ENCODE data around the gene DEPDC5. TPM values are rescaled to one million over a fixed set of nuclear protein-coding genes. Genes with fewer than 3 reads are reported as not detected.

DEPDC5 gene
- total RNA-seq, 1 donor from 2014 or later, result 33.0 TPM

DNA sequence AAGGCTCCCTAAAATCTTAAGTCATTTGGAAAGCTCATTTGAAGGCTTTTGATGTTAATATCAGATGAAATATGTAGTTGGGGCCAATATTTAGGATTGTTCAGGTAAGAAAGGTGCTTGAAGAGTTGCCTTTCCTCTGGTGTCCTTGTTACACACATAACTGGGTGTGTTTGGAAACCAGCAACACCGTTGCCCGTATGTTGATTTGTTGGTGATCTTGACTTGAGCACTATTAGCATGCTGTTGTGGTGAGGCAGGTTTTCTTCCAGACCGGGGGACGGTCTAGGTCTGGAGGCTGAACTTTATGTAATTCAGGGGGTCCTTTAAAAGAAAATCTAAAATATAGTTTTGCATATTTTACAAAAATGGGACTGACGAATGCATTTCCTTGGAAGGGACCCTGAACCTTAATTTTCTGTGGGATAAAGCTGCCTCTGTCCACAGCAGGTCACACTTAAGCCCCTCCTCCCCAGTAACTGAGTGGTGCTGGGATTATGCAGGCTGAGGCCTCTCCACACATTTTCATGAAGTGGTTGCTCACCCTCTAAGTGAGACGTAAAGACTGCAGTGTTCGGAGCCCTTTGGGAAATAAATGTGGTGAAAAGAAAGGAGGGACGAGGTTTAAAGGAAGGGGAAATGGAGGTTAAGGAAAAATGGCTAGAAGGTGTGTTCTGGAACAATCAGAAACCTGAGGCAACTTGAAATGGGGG, 192.3 kb downstream of the DEPDC5 start:
- Mint-ChIP-seq H3K9me3 (ENCODE audit: low read depth) (no peaks in the 10 kb centered on the region), H3K27ac (no peak overlapping the region), H3K4me1 (ENCODE audit: low read depth) (peaks cover 8% of the 10 kb centered on the region), H3K27me3 (peaks cover 7% of the 10 kb centered on the region), H3K36me3 (ENCODE audit: insufficient read depth) (peaks cover 17% of the 10 kb centered on the region), H3K4me3 (ENCODE audit: low read depth) (no peak overlapping the region)
- TF ChIP-seq CTCF (IDR thresholded peaks at IDR 0.05; ENCODE audit: unreplicated experiment), result no peak
- no peak for DNase-seq (ENCODE audit: low spot score, unreplicated experiment)

GRCh38 chr22:31947296-31947695, 193.5 kb downstream of the DEPDC5 start:
- H3K27ac Mint-ChIP-seq, result peak overlapping the region; percentile 89
- peaks cover 17% of the 10 kb centered on the region for H3K36me3 Mint-ChIP-seq (ENCODE audit: insufficient read depth)
- peaks cover 15% of the 10 kb centered on the region for H3K4me1 Mint-ChIP-seq (ENCODE audit: low read depth)
- H3K9me3 Mint-ChIP-seq (ENCODE audit: low read depth), result no peaks in the 10 kb centered on the region
- TF ChIP-seq CTCF (IDR thresholded peaks at IDR 0.05; ENCODE audit: unreplicated experiment), result peak; percentile 37
- no peak for DNase-seq (ENCODE audit: low spot score, unreplicated experiment)
- peaks cover under 1% of the 10 kb centered on the region for H3K27me3 Mint-ChIP-seq
- H3K4me3 Mint-ChIP-seq (ENCODE audit: low read depth), result peak overlapping the region; percentile 49

GRCh38 chr22:31948002-31948401, 194.2 kb downstream of the DEPDC5 start:
- Mint-ChIP-seq H3K36me3 (ENCODE audit: insufficient read depth) (peaks cover 17% of the 10 kb centered on the region), H3K27me3 (no peaks in the 10 kb centered on the region), H3K4me3 (ENCODE audit: low read depth) (no peak overlapping the region), H3K9me3 (ENCODE audit: low read depth) (no peaks in the 10 kb centered on the region), H3K4me1 (ENCODE audit: low read depth) (peaks cover 15% of the 10 kb centered on the region), H3K27ac (peak overlapping the region; percentile 79)
- DNase-seq (ENCODE audit: low spot score, unreplicated experiment), result no peak
- TF ChIP-seq CTCF (IDR thresholded peaks at IDR 0.05; ENCODE audit: unreplicated experiment), result no peak

DNA sequence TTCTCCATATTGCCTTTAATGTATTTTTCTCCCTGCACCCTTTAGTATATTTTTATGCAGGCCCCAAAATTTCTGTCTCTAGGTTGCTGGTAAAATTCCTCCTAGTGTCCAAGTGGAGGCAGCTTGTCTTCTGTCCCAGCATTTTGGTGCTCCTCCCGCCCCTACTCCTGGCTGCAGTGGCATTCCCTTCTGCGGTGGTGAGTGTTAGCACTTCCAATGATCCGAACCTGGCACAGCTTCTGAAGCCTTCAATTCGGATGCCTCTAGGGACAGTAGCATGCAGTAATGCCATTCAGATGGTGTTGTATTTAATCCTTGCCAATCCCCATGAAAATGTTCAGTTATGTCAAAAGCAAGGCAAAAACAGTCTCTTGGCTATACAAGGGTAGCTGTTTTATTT, 196.4 kb downstream of the DEPDC5 start:
- no peaks in the 10 kb centered on the region for H3K27me3 Mint-ChIP-seq
- peaks cover 25% of the 10 kb centered on the region for H3K4me1 Mint-ChIP-seq (ENCODE audit: low read depth)
- DNase-seq (ENCODE audit: low spot score, unreplicated experiment), result no peak
- peaks cover 20% of the 10 kb centered on the region for H3K36me3 Mint-ChIP-seq (ENCODE audit: insufficient read depth)
- TF ChIP-seq CTCF (IDR thresholded peaks at IDR 0.05; ENCODE audit: unreplicated experiment), result no peak
- H3K9me3 Mint-ChIP-seq (ENCODE audit: low read depth), result no peaks in the 10 kb centered on the region
- no peak overlapping the region for H3K4me3 Mint-ChIP-seq (ENCODE audit: low read depth)
- H3K27ac Mint-ChIP-seq, result no peak overlapping the region

GRCh38 chr22:31951194-31952093, 197.6 kb downstream of the DEPDC5 start:
- DNase-seq (ENCODE audit: low spot score, unreplicated experiment), result no peak
- Mint-ChIP-seq H3K9me3 (ENCODE audit: low read depth) (no peaks in the 10 kb centered on the region), H3K4me3 (ENCODE audit: low read depth) (no peak overlapping the region), H3K27me3 (no peaks in the 10 kb centered on the region), H3K36me3 (ENCODE audit: insufficient read depth) (peaks cover 25% of the 10 kb centered on the region), H3K27ac (peak overlapping the region; percentile 81), H3K4me1 (ENCODE audit: low read depth) (peaks cover 25% of the 10 kb centered on the region)
- TF ChIP-seq CTCF (IDR thresholded peaks at IDR 0.05; ENCODE audit: unreplicated experiment), result no peak
